Measurements from ENCODE around the gene DMRT2.

DMRT2 gene

GRCh38 chr9:1096155-1096964 lies 46.2 kb downstream of the DMRT2 start (continued):
- TF ChIP-seq ZNF8 (CRISPR knock-in tag; IDR thresholded peaks at IDR 0.05): no peak

GRCh38 chr9:1098551-1098950 lies 48.4 kb downstream of the DMRT2 start:
- ATAC-seq: no peak
- TF ChIP-seq BACH2 (CRISPR knock-in tag; IDR thresholded peaks at IDR 0.05; ENCODE audit: borderline replicate concordance) (no peak), ISL1 (CRISPR knock-in tag; IDR thresholded peaks at IDR 0.05) (no peak), TSHZ2 (CRISPR knock-in tag; IDR thresholded peaks at IDR 0.05) (no peak), ZNF8 (CRISPR knock-in tag; IDR thresholded peaks at IDR 0.05) (no peak), OSR1 (CRISPR knock-in tag; IDR thresholded peaks at IDR 0.05) (no peak), ZFP3 (CRISPR knock-in tag; IDR thresholded peaks at IDR 0.05) (no peak), ZC3H10 (CRISPR knock-in tag; IDR thresholded peaks at IDR 0.05) (no peak), TOX (CRISPR knock-in tag; IDR thresholded peaks at IDR 0.05; ENCODE audit: borderline replicate concordance) (no peak), RARB (CRISPR knock-in tag; IDR thresholded peaks at IDR 0.05) (no peak), ZNF70 (CRISPR knock-in tag; IDR thresholded peaks at IDR 0.05) (no peak), ESRRG (CRISPR knock-in tag; IDR thresholded peaks at IDR 0.05) (no peak), ZNF565 (CRISPR knock-in tag; conservative IDR thresholded peaks at IDR 0.05; ENCODE audit: low read depth) (no peak), TCF4 (CRISPR knock-in tag; IDR thresholded peaks at IDR 0.05; ENCODE audit: borderline replicate concordance) (no peak), CREB5 (CRISPR knock-in tag; IDR thresholded peaks at IDR 0.05; ENCODE audit: low read depth) (no peak), POU6F1 (CRISPR knock-in tag; IDR thresholded peaks at IDR 0.05; ENCODE audit: borderline replicate concordance, low read depth) (no peak), SNAI2 (CRISPR knock-in tag; IDR thresholded peaks at IDR 0.05) (no peak), ZFP30 (CRISPR knock-in tag; IDR thresholded peaks at IDR 0.05) (no peak), PATZ1 (CRISPR knock-in tag; IDR thresholded peaks at IDR 0.05; ENCODE audit: borderline replicate concordance) (no peak), ARNTL (CRISPR knock-in tag; IDR thresholded peaks at IDR 0.05; ENCODE audit: borderline replicate concordance, low read depth) (no peak), PPARA (CRISPR knock-in tag; IDR thresholded peaks at IDR 0.05; ENCODE audit: borderline replicate concordance) (no peak)

GRCh38 chr9:1100201-1100600 lies 50.0 kb downstream of the DMRT2 start:
- TF ChIP-seq ZC3H10 (CRISPR knock-in tag; IDR thresholded peaks at IDR 0.05) (no peak), ZFP3 (CRISPR knock-in tag; IDR thresholded peaks at IDR 0.05) (no peak), CSRNP3 (CRISPR knock-in tag; IDR thresholded peaks at IDR 0.05) (no peak), TSHZ2 (CRISPR knock-in tag; IDR thresholded peaks at IDR 0.05) (no peak), SNAI2 (CRISPR knock-in tag; IDR thresholded peaks at IDR 0.05) (no peak)
- ATAC-seq: no peak
